SW480 (cell line): ENCODE measurements around the gene YJU2.
"Not testable (repeated sequence)": the region's sequence is repeated elsewhere in the genome, so short reads cannot be mapped to it uniquely, and the experiment has no call there.

Experiments
- DNase-seq: peaks from one replicate; pipeline ENCODE4 v3.0.0-alpha.2; 2016; ENCODE audit warnings: low spot score

The YJU2 gene

DNA sequence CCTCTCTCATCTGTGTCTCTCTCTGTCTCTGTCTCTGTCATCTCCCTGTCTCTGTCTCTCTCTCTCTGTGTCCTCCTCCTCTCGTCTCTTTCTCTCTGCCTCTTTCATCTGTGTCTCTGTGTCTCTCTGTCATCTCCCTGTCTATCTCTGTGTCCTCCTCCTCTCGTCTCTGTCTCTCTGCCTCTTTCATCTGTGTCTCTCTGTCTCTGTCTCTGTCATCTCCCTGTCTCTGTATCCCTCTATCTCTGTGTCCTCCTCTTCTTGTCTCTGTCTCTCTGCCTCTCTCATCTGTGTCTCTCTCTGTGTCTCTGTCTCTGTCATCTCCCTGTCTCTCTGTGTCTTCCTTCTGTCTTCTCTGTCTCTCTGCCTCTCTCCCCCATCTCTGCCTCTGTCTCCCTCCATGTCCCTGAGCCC is 18.1 kb upstream of the YJU2 start:
- no peak for DNase-seq

DNA sequence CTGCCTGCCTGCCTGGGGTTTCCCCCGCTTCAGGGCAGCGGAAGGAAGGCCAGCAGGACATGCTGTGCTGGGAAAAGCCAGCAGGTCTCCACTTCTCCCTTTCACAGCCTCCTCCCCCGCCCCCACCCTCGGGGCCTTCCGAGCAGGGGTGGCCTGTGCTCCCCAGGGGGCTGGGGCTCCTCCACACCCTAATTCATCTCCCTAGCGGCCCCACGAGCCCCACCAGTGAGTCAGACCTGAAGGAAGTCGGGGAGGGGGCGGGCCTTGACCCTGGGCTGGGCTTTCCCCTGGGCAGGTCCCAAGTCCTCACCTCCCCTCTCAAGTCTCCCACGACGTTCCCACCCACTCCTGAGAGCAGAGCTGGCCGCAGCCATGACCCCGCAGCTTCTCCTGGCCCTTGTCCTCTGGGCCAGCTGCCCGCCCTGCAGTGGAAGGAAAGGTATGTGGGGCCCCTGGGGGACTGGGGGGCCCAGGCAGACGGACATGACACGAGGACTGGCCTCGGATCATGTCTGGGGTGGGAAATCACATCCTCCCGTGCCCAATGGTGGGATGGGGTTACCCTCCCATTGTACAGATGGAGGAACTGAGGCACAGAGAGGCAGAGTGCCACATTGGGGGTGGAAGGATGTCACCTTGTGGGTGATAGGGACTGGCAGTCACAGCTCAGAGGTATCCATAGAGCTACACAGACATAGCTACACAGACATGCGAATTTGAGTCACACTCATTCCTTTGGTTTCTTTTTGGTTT is 17.5 kb upstream of the YJU2 start, which contains the start of gene EBI3:
EBI3 (plus strand) TSS at position 345 of the 753 bp plus-strand sequence; CDS start at position 373, 28 bp downstream.
- DNase-seq: peak; percentile 28

GRCh38 chr19:4230237-4230636 is 16.6 kb upstream of the YJU2 start:
- not testable (repeated sequence) for DNase-seq

- DNase-seq: not testable (repeated sequence)
Observed at GRCh38 chr19:4231521-4231920, 15.4 kb upstream of the YJU2 start.

DNA sequence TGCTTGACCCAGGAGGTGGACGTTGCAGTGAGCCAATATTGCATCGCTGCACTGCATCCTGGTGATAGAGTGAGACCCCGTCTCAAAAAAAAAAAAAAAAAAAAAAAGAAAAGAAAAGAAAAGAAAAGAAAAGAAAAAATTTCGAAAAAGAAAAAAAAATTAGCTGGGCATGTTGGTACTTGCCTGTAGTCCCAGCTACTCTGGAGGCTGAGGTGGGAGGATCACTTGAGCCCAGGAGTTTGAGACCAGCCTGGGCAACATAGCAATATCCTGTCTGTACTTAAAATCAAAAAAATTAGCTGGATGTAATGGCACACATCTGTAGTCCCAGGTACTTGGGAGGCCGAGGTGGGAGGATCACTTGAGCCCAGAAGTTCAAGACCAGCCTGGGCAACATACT is 14.7 kb upstream of the YJU2 start:
- DNase-seq: not testable (repeated sequence)

DNA sequence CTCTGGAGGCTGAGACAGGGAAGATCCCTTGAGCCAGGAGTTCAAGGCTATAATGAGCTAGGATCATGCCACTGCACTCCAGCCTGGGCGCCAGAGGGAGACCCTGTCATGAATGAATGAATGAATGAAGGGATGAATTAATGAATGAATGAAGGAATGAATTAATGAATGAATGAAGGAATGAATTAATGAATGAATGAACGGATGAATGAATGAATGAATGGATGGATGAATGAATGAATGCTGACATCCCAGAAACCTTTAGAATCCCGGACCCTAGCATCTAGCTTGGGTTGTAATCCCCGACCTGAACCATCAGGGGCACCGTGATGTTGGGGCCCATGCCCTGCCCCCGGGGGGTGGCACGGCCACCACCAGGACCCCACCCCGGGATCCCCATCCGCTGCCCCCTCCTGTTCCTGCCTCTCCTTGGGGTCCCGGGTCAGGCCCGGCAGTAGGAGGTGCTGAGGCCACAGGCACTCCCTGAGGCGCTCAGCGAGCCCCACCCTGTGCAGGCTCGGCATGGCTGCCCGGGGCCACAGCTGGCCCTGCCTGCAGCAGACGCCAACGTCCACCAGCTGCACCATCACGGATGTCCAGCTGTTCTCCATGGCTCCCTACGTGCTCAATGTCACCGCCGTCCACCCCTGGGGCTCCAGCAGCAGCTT is 14.1 kb upstream of the YJU2 start:
- peak; percentile 39 for DNase-seq

GRCh38 chr19:4233282-4233853 is 13.5 kb upstream of the YJU2 start:
- DNase-seq: no peak

DNA sequence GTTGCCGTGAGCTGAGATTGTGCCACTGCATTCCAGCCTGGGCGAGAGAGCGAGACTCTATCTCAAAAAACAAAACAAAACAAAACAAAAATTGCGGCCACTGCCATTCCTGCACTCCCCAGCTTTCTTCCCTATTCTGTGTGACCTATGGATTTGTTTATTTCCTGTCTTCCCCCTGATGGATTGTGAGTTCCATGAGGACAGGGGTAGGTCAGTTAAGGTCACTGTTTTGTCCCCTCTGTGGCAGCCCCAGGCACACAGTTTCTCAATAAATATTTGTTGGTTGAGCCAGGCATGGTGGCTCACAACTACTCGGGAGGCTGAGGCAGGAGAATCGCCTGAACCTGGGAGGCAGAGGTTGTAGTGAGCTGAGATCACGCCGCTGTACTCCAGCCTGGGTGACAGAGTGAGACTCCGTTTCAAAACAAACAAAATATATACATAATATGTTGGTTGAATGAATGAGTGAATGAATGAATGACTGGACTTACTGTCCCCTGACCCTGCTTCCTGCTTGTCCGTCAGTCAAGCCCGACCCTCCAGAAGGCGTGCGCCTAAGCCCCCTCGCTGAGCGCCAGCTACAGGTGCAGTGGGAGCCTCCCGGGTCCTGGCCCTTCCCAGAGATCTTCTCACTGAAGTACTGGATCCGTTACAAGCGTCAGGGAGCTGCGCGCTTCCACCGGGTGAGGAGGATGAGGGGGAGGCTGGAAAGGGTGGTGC is 12.6 kb upstream of the YJU2 start:
- DNase-seq: no peak

- DNase-seq: no peak
Observed at GRCh38 chr19:4234862-4235201, 12.0 kb upstream of the YJU2 start.

DNA sequence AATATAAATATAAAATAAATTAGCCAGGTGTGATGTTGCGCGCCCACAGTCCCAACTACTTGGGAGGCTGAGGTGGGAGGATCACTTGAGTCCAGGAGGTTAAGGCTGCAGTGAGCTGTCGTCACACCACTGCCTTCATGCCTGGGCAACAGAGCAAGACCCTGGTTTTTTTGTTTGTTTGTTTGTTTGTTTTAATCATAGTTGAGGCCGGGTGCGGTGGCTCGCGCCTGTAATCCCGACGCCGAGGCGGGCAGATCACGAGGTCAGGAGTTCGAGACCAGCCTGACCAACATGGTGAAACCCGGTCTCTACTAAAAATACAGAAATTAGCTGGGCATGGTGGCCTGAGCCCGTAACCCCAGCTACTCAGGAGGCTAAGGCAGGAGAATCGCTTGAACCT is 9.4 kb upstream of the YJU2 start:
- DNase-seq: not testable (repeated sequence)

DNA sequence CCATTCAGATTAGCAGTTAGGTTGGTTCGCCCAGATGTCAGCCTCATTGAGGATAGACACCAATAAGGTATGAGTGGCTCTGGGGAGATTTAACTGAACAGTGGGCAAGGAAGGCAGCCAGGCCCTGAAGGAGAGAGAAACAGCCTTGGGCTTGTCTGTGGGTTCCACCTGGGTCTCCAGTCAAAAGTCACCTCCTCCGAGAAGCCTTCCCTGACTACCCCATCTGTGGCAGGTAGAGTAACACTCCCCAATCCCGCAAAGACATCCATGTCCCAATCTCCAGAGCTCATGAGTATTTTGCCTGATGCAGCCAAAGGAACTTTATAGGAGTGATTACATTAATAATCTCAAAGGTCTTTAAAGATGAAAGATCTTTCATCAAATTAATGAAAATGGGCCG is 8.0 kb upstream of the YJU2 start:
- no peak for DNase-seq

GRCh38 chr19:4241824-4242430 is 5.0 kb upstream of the YJU2 start:
- no peak for DNase-seq

- not testable (repeated sequence) for DNase-seq
Observed at GRCh38 chr19:4245938-4246337, 942 bp upstream of the YJU2 start.

DNA sequence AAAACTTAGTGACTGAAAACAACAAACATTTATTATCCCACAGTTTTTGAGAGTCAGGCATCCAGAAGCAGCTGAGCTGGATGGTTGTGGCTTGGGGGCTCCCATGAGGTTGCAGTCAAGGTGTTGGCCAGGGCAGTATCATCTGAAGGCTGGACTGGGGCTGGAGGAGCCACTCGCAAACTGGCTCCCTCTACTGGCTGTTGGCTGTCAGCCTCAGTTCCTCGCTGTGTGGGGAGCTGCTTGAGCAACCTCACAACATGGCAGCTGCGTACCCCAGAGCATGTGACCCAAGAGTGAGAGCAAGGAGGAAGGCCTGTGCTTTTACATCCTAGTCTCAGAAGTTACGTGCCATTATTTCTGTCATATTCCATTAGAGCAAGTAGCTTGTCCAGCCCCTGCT is 9.7 kb downstream of the YJU2 start:
- no peak for DNase-seq

GRCh38 chr19:4257025-4257424 is 10.1 kb downstream of the YJU2 start:
- DNase-seq: no peak

DNA sequence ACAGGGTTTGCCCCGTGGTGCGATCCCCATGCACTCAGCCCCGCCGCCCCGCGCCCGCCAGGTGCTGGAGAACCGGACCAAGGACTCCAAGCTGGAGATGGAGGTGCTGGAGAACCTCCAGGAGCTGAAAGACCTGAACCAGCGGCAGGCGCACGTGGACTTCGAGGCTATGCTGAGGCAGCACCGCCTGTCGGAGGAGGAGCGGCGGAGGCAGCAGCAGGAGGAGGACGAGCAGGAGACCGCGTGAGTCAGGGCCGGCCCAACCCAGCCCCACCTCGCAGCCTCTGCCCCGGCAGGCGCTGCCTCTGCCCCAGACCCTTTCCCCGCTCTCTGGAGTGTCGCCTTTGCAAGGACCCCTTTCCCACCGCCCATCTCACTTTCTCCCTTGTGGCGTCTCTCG is 11.3 kb downstream of the YJU2 start:
- no peak for DNase-seq

DNA sequence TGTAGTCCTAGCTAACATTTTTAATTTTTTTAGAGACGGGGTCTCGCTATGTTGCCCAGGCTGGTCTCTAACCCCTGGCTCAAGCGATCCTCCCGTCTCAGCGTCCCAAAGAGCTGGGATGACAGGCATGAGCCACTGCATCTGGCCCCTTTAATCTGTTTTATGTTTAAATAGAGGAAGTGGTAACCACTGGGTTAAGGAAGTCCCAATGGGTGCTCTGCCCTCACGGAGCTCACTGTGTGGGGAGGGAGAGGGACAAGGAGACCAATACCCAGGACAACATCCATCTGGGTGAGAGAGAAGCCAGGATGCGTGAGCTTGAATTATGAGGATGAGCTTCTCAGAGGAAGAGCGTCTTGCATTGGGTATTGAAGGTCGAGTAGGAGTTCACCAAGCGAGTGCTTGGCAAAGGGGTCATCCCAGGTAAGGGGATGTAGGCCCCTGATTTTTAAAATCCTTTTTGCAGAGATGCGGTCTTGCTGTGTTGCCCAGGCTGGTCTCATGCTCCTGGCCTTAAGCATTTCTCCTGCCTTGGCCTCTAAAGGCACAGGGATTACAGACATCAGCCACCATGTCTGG is 13.8 kb downstream of the YJU2 start:
- DNase-seq: no peak

DNA sequence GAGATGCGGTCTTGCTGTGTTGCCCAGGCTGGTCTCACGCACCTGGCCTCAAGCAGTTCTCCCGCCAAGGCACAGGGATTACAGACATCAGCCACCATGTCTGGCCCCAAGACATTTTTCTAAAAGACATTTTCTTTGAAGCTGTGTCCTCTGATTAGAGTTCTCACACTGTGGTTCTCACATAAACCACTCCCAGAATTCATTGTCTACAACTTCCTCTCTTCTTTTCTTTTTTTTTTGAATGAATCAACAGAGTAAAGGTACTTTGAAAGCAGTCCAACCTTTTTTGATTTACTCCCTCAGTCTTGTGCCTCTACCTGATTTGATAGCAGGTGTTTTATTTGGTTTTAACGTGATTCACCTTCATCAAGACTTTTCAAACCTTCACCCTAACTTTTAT is 17.9 kb downstream of the YJU2 start:
- no peak for DNase-seq

- DNase-seq: no peak
Observed at GRCh38 chr19:4266253-4267000, 19.5 kb downstream of the YJU2 start.

DNA sequence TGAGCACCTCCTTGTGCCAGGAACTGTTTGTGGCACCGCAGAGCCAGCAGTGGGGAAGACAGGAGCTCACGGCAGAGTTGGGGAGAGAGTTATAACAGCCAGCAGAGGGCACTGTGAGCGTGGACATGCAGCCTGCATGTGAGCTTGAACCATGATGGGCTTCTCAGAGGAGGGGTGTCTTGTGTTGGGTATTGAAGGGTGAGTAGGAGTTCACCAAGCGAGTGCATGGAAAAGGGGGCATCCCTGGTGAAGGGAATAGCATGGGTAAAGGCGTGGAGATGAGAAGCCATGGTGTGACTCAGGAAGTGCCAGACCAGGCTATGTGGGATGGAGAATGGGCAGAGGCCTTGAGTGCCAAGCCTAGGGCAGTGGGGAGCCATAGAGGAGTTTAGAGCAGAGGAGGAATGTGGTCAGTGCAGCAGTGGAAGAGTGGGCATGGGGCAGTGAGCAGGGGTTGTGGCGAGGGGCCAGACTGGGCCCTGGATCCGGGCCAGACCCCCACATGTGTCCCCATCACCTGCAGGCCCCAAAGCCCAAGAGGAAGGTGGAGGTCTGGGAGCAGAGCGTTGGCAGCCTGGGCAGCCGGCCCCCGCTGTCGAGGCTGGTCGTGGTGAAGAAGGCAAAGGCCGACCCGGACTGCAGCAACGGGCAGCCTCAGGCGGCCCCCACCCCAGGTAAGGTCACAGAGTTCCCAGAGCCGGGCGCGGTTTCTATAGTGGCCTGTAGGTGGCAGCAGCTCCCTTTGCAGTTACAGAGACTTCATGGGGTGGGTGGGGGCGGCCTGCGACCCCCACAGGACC is 20.4 kb downstream of the YJU2 start:
- peak; percentile 41 for DNase-seq
